ENCODE results near the gene INPP5A. TPM values are rescaled to one million over a fixed set of nuclear protein-coding genes. Genes with fewer than 3 reads are reported as not detected.

INPP5A gene
- total and polyA plus RNA-seq, 9 of the 15 experiments (the other 6 are each of a cell fraction or from before 2014, with no cell fraction given): 0.66 to 11.6 (median 7.7) TPM

- Histone ChIP-seq H3K27ac (ENCODE audit: extremely low read depth, low read depth, low read length) (no peak overlapping the region), H3K27me3 (ENCODE audit: control insufficient read depth in 2 of 2, insufficient read depth in 2 of 2, low read length in 2 of 2) (no peaks in the 10 kb centered on the region), H3K79me2 (ENCODE audit: control insufficient read depth, insufficient read depth, low read length) (no peaks in the 10 kb centered on the region), H3K9me1 (ENCODE audit: control insufficient read depth, insufficient read depth, low read length) (no peaks in the 10 kb centered on the region), H4K20me1 (replicated peaks; ENCODE audit: control insufficient read depth, insufficient read depth, low read length) (no peaks in the 10 kb centered on the region; the same call in 1 of the 2 replicates), H3K9ac (ENCODE audit: insufficient read depth in 1 of 2, low read depth in 2 of 2, low read length in 2 of 2) (no peak overlapping the region; a peak in 1 of 4 replicates), H3K9me3 (replicated peaks; ENCODE audit: control insufficient read depth, insufficient read depth, low read depth, low read length) (no peaks in the 10 kb centered on the region), H3K4me3 (no peak overlapping the region), H2AFZ (ENCODE audit: low read depth, low read length) (no peak overlapping the region), H3K4me2 (ENCODE audit: insufficient read depth, low read length) (no peak overlapping the region), H3K36me3 (ENCODE audit: control insufficient read depth, insufficient read depth, low read length) (no peaks in the 10 kb centered on the region), H3K4me1 (replicated peaks in 1 of 2; ENCODE audit: control insufficient read depth in 2 of 2, insufficient read depth in 2 of 2, low read length in 2 of 2) (peaks cover 0 to 19% of the 10 kb centered on the region in 2 experiments; a peak in 2 of 5 replicates)
- no TSS peak for BruUV-seq (replicated peaks)
- ChIA-PET CTCF (ENCODE audit: low intra/inter-chr PET ratio) (no interaction called here), POLR2A (interaction anchor here (0.6 kb wide), 1 partner anchor 537 kb away, joined by 3 read pairs; no protein-coding TSS in a partner anchor)
- no peak for ATAC-seq
- no peak for TF ChIP-seq FOS (IDR thresholded peaks at IDR 0.05; ENCODE audit: extremely low read depth, insufficient read length)
- TF ChIP-seq RBM15 (IDR thresholded peaks at IDR 0.05; ENCODE audit: insufficient read depth, low read length): no peak
- no peak for TF ChIP-seq FOXM1 (IDR thresholded peaks at IDR 0.05; ENCODE audit: low read depth)
- no peak for TF ChIP-seq FOXM1 (CRISPR knock-in tag; IDR thresholded peaks at IDR 0.05; ENCODE audit: low read depth)
- TF ChIP-seq POLR3G (IDR thresholded peaks at IDR 0.05; ENCODE audit: extremely low read depth, insufficient read length, insufficient replicate concordance): no peak
- TF ChIP-seq MAFG (tag; conservative IDR thresholded peaks at IDR 0.05): no peak
- no peak for TF ChIP-seq ZNF395 (CRISPR knock-in tag; IDR thresholded peaks at IDR 0.05)
- no peak for TF ChIP-seq MYNN (IDR thresholded peaks at IDR 0.05)
- TF ChIP-seq MYNN (CRISPR knock-in tag; IDR thresholded peaks at IDR 0.05): no peak
- TF ChIP-seq OTX1 (CRISPR knock-in tag; IDR thresholded peaks at IDR 0.05): no peak
- no peak for TF ChIP-seq STAT5B (CRISPR knock-in tag; IDR thresholded peaks at IDR 0.05)
- no peak for TF ChIP-seq MAZ (CRISPR knock-in tag; conservative IDR thresholded peaks at IDR 0.05 in 1 of 2, IDR thresholded peaks at IDR 0.05 in 1 of 2)
- TF ChIP-seq RBM34 (IDR thresholded peaks at IDR 0.05; ENCODE audit: borderline replicate concordance, insufficient read depth, low read length): no peak
- no peak for TF ChIP-seq ZNF23 (CRISPR knock-in tag; IDR thresholded peaks at IDR 0.05)
- no peak for TF ChIP-seq MAFF (IDR thresholded peaks at IDR 0.05; ENCODE audit: low read length)
- TF ChIP-seq ZNF146 (CRISPR knock-in tag; IDR thresholded peaks at IDR 0.05; ENCODE audit: unreplicated experiment): no peak
- no peak for TF ChIP-seq ZNF134 (CRISPR knock-in tag; conservative IDR thresholded peaks at IDR 0.05)
- TF ChIP-seq SAP30 (IDR thresholded peaks at IDR 0.05; ENCODE audit: borderline replicate concordance, insufficient read depth, low read depth, low read length, poor library complexity, severe bottlenecking): no peak
- no peak for TF ChIP-seq ELK3 (CRISPR knock-in tag; IDR thresholded peaks at IDR 0.05)
- TF ChIP-seq SMAD1 (IDR thresholded peaks at IDR 0.05; ENCODE audit: low read depth, low read length, partially characterized antibody): no peak
- TF ChIP-seq GATA2 (CRISPR knock-in tag; IDR thresholded peaks at IDR 0.05): no peak
- intact Hi-C loops (cut with micrococcal nuclease): loop anchor here (10.0 kb wide), 1 partner anchor 139 kb away; no protein-coding TSS in a partner anchor
- 78% methylated on average over 5 of the region's 8 CpGs for WGBS (ENCODE audit: insufficient coverage, low coverage, missing lambda C conversion rate)
- in situ Hi-C loops (cut with MboI): loop anchor here (25.0 kb wide), 1 partner anchor 457 kb away; no protein-coding TSS in a partner anchor
- no peak for FAIRE-seq
- no peak for DNase-seq (ENCODE audit: extremely low read depth in 1 of 4, low spot score in 3 of 4)
These were observed 118.1 kb downstream of the INPP5A start for GRCh38 chr10:132655735-132656134.

Data from K562 (cell line).